ENCODE data around the gene ZNF735.
"Not testable (repeated sequence)": the region's sequence is repeated elsewhere in the genome, so short reads cannot be mapped to it uniquely, and the experiment has no call there.

DNA sequence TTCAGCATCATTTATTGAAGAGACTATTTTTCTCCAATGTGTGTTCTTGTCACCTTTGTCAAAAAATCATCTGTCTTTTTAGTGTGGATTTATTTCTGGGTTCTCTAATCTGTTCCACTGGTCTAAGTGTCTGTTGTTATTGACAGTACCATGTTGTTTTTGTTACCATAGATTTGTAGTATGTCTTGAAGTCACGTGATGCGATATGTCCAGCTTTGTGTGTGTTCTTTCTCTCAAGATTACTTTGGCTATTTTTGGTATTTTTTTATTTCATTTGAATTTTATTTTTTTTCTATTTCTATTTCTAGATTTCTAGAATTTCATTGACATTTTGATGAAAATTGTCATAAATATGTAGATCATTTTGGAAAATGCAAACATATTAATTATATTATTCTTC lies 36.0 kb upstream of the ZNF735 start:
- not testable (repeated sequence) for TF ChIP-seq POLR2A, POU2F2, POLR2AphosphoS5 (IDR thresholded peaks at IDR 0.05; ENCODE audit: low read depth, low read length)

Data from GM12891 (cell line).